ENCODE measurements around the gene IL4I1. TPM values are rescaled to one million over a fixed set of nuclear protein-coding genes. Genes with fewer than 3 reads are reported as not detected.

IL4I1 gene
- total and polyA plus RNA-seq, 2 of the 8 experiments (the other 6 are each of a cell fraction or from before 2014, with no cell fraction given): 0.41 to 0.76 TPM

GRCh38 chr19:49857838-49858087, 38.9 kb downstream of the IL4I1 start:
- peaks cover 43 to 58% of the 10 kb centered on the region in 2 experiments for H4K20me1 ChIP-seq (replicated peaks in 1 of 2; ENCODE audit: control insufficient read depth in 1 of 2, insufficient read depth in 2 of 2, low read length in 2 of 2)
- no peak overlapping the region for H3K23ac ChIP-seq (ENCODE audit: insufficient read length)
- H3K23me2 ChIP-seq (ENCODE audit: low read depth, low read length): no peaks in the 10 kb centered on the region
- no peak overlapping the region for H4K91ac ChIP-seq (replicated peaks; ENCODE audit: insufficient read length, low read length)
- no peak overlapping the region for H2AFZ ChIP-seq (ENCODE audit: low read length)
- CTCF ChIA-PET (ENCODE audit: partially characterized antibody): interaction anchor here (1.7 kb wide), 2 partner anchors 9 to 31 kb away, joined by 3 to 4 read pairs; no protein-coding TSS in a partner anchor
- no peak overlapping the region for H2BK15ac ChIP-seq (ENCODE audit: low read length)
- H4K8ac ChIP-seq (ENCODE audit: extremely low read depth, insufficient read depth, low read length): no peak overlapping the region
- no peaks in the 10 kb centered on the region for H3K9me3 ChIP-seq (ENCODE audit: insufficient read depth in 2 of 2, low read depth in 1 of 2, low read length in 1 of 2)
- H3K4me3 ChIP-seq (ENCODE audit: extremely low read depth in 1 of 4, insufficient read depth in 2 of 4, low read depth in 3 of 4, low read length in 4 of 4): no peak overlapping the region
- no peak for DNase-seq (ENCODE audit: low read depth in 1 of 2, low spot score in 2 of 2)
- no peak overlapping the region for H3K14ac ChIP-seq (ENCODE audit: insufficient read length)
- peaks cover 0 to 7% (median 2%) of the 10 kb centered on the region in 4 experiments; a peak in 5 of 7 replicates for H3K4me1 ChIP-seq (replicated peaks in 1 of 4; ENCODE audit: control insufficient read depth in 3 of 4, insufficient read depth in 4 of 4, low read length in 3 of 4)
- H3K79me2 ChIP-seq (ENCODE audit: control insufficient read depth in 1 of 2, insufficient read depth in 2 of 2, low read length in 2 of 2): peaks cover 4 to 18% of the 10 kb centered on the region in 2 experiments
- H3K4ac ChIP-seq (replicated peaks; ENCODE audit: insufficient read length, low read depth, low read length): no peak overlapping the region
- no peak overlapping the region for H2BK120ac ChIP-seq (replicated peaks; ENCODE audit: low read depth, low read length)
- peaks cover 21 to 72% (median 48%) of the 10 kb centered on the region in 4 experiments for H3K36me3 ChIP-seq (ENCODE audit: control insufficient read depth in 2 of 4, insufficient read depth in 4 of 4, low read length in 3 of 4)
- H3K4me2 ChIP-seq (ENCODE audit: insufficient read depth in 1 of 2, low read depth in 2 of 2, low read length in 2 of 2): no peak overlapping the region
- H3K56ac ChIP-seq (replicated peaks; ENCODE audit: insufficient read length, low read depth, low read length): no peak overlapping the region
- no peak for FAIRE-seq
- no peak overlapping the region for H4K5ac ChIP-seq (ENCODE audit: insufficient read length, low read depth, low read length)
- peaks cover 12% of the 10 kb centered on the region; the same call in 1 of the 2 replicates for H3K79me1 ChIP-seq (ENCODE audit: low read depth, low read length)
- H2BK20ac ChIP-seq (ENCODE audit: low read length): no peak overlapping the region
- no peak overlapping the region for H2BK12ac ChIP-seq (ENCODE audit: low read depth, low read length)
- H3K27ac ChIP-seq (ENCODE audit: low read depth, low read length): no peak overlapping the region
- 89% methylated on average over 5 of the region's 5 CpGs; no CpG with 5 or more reads in 1 of the 2 experiments for WGBS, 2 experiments (ENCODE audit: extremely low coverage in 1 of 2, insufficient coverage in 1 of 2, insufficient read length in 1 of 2, insufficient replicate concordance in 2 of 2, low coverage in 1 of 2, low lambda C conversion rate in 2 of 2, missing lambda C conversion rate in 1 of 2)
- H3K9ac ChIP-seq (replicated peaks in 1 of 4; ENCODE audit: extremely low read depth in 1 of 4, low read depth in 3 of 4, low read length in 3 of 4): no peak overlapping the region
- H2BK5ac ChIP-seq (ENCODE audit: low read depth, low read length): no peak overlapping the region
- no peak overlapping the region for H3K18ac ChIP-seq (ENCODE audit: extremely low read depth, low read length)
- no peaks in the 10 kb centered on the region for H3K27me3 ChIP-seq (replicated peaks in 1 of 4; ENCODE audit: control insufficient read depth in 3 of 4, extremely low read depth in 1 of 4, insufficient read depth in 3 of 4, low read length in 3 of 4)
- no peak overlapping the region for H2AK5ac ChIP-seq (ENCODE audit: low read depth, low read length)
- POLR2A ChIA-PET (ENCODE audit: partially characterized antibody): interaction anchor here (0.7 to 12.4 kb wide), 15 partner anchors 8 to 218 kb away, joined by 3 to 247 read pairs (median 5); partner anchors contain the start of genes AKT1S1, FUZ, MED25 and PNKP
- TF ChIP-seq SP1 (IDR thresholded peaks at IDR 0.05; ENCODE audit: low read depth, low read length) (no peak), CBX5 (IDR thresholded peaks at IDR 0.05; ENCODE audit: low read depth, low read length) (no peak), TCF12 (IDR thresholded peaks at IDR 0.05; ENCODE audit: low read depth, low read length) (no peak), MAX (IDR thresholded peaks at IDR 0.05) (no peak), PHF8 (conservative IDR thresholded peaks at IDR 0.05; ENCODE audit: low read depth, low read length) (no peak), CTBP2 (IDR thresholded peaks at IDR 0.05; ENCODE audit: borderline replicate concordance, insufficient read depth, insufficient read length, low read length) (no peak), CEBPB (IDR thresholded peaks at IDR 0.05; ENCODE audit: low read depth, low read length) (no peak), NRF1 (IDR thresholded peaks at IDR 0.05; ENCODE audit: low read depth, low read length) (no peak)

Data from H1 (cell line).